ENCODE results near the gene EBF3. TPM values are rescaled to one million over a fixed set of nuclear protein-coding genes. Genes with fewer than 3 reads are reported as not detected.

The EBF3 gene
- total RNA-seq, 4 donors from 2014 or later = 1.4 to 4.2 (median 2.4) TPM

DNA sequence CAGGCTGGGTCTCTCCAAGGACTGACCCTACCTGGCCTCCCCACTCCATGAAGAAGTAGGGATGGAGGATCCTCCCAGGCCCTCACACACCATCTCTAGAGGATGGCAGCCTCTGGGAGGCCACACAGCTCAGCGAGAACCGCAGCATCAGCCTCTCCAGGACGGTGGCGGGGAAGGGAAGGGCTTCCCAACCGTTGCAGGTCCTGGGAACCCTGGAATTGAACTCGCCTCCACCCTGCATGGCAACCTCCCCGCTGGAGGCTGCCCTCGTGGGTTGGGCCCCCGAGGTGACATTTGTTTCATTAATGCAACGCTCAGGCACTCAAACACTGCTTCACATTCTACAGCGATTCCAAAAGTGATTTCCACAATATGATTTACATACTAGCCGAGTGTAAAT lies 58.5 kb downstream of the EBF3 start:
- H3K27me3 ChIP-seq = peaks cover 19% of the 10 kb centered on the region
- TF ChIP-seq POLR2A (IDR thresholded peaks at IDR 0.05) (no peak), CTCF (IDR thresholded peaks at IDR 0.05) (no peak), EP300 (IDR thresholded peaks at IDR 0.05) (no peak), POLR2AphosphoS5 (IDR thresholded peaks at IDR 0.05) (no peak)
- no peak overlapping the region for H3K27ac ChIP-seq
- 85% methylated on average over 12 of the region's 12 CpGs for WGBS
- no peaks in the 10 kb centered on the region for H3K9me3 ChIP-seq
- H3K4me1 ChIP-seq = no peaks in the 10 kb centered on the region
- DNase-seq (ENCODE audit: low spot score in 2 of 2) = no peak
- no peaks in the 10 kb centered on the region for H3K36me3 ChIP-seq
- no peak overlapping the region for H3K4me3 ChIP-seq

GRCh38 chr10:129904323-129904722 lies 59.8 kb downstream of the EBF3 start:
- TF ChIP-seq CTCF (IDR thresholded peaks at IDR 0.05) (no peak), POLR2AphosphoS5 (IDR thresholded peaks at IDR 0.05) (no peak), POLR2A (IDR thresholded peaks at IDR 0.05) (no peak), EP300 (IDR thresholded peaks at IDR 0.05) (no peak)
- no peaks in the 10 kb centered on the region for H3K36me3 ChIP-seq
- H3K4me1 ChIP-seq = no peaks in the 10 kb centered on the region
- H3K4me3 ChIP-seq = no peak overlapping the region
- WGBS = 83% methylated on average over 2 of the region's 2 CpGs
- peaks cover 23% of the 10 kb centered on the region for H3K27me3 ChIP-seq
- no peak for DNase-seq (ENCODE audit: low spot score in 2 of 2)
- H3K27ac ChIP-seq = no peak overlapping the region
- no peaks in the 10 kb centered on the region for H3K9me3 ChIP-seq

DNA sequence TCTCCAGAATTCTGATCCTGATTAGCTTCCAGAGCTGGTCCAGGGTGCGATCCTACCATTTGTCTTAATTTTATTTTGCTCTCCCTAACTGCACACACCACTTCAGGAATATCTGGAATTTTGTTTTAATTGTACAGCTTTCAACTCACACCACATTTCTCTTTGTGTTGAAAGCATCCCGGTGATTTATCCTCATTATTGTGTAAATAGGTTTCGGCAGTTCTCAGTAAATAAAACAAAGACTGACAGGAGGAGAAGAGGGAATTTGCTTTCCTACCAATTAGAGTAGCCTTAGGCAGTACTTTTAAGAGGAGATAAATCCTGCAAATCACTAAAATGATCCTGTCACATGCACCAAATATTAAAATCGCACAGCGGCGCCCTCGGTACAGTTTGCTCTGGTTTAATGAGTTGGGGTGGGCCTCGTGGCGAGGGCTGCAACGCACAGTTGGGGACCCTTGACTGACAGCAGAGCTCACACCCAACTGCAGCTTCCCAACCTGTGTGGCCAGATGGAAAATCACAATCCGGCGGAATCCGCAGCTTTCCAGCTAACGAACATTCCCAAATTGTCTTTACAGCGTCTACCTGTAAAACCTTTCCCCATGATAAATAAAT lies 62.6 kb downstream of the EBF3 start:
- no peak overlapping the region for H3K4me3 ChIP-seq
- no peak for DNase-seq (ENCODE audit: low spot score in 2 of 2)
- H3K9me3 ChIP-seq = no peaks in the 10 kb centered on the region
- TF ChIP-seq POLR2AphosphoS5 (IDR thresholded peaks at IDR 0.05) (no peak), POLR2A (IDR thresholded peaks at IDR 0.05) (no peak), CTCF (IDR thresholded peaks at IDR 0.05) (no peak), EP300 (IDR thresholded peaks at IDR 0.05) (no peak)
- H3K4me1 ChIP-seq = no peaks in the 10 kb centered on the region
- H3K27me3 ChIP-seq = peaks cover 46% of the 10 kb centered on the region
- H3K36me3 ChIP-seq = no peaks in the 10 kb centered on the region
- H3K27ac ChIP-seq = no peak overlapping the region
- 69% methylated on average over 15 of the region's 15 CpGs for WGBS

DNA sequence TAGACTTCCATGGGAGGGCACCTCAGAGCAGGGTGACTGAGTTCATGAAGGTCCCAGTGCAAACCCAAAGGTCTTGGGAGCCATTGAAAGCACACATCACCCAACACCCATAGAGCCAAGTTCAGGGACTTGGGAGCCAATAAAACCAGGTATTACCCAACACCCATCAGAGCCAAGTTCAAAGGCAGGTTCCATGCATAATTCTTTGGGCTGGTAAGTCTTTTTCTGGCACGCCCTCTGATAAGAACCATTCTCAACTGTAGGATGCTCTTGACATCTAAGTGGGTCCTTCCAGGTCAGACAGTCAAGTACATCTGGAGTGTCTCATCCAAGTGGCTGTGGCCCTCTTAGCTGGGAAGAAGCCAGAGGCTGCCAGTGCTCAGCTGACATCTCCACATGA lies 63.2 kb downstream of the EBF3 start:
- H3K4me1 ChIP-seq = no peaks in the 10 kb centered on the region
- DNase-seq (ENCODE audit: low spot score in 2 of 2) = no peak
- H3K27me3 ChIP-seq = peaks cover 46% of the 10 kb centered on the region
- H3K27ac ChIP-seq = no peak overlapping the region
- no peaks in the 10 kb centered on the region for H3K36me3 ChIP-seq
- no peak overlapping the region for H3K4me3 ChIP-seq
- TF ChIP-seq CTCF (IDR thresholded peaks at IDR 0.05) (no peak), EP300 (IDR thresholded peaks at IDR 0.05) (no peak), POLR2AphosphoS5 (IDR thresholded peaks at IDR 0.05) (no peak), POLR2A (IDR thresholded peaks at IDR 0.05) (no peak)
- WGBS = 89% methylated on average over 1 of the region's 1 CpG
- no peaks in the 10 kb centered on the region for H3K9me3 ChIP-seq

GRCh38 chr10:129899276-129900130 lies 64.6 kb downstream of the EBF3 start:
- WGBS = 80% methylated on average over 22 of the region's 22 CpGs
- no peak for DNase-seq (ENCODE audit: low spot score in 2 of 2)
- Histone ChIP-seq H3K27me3 (peaks cover 49% of the 10 kb centered on the region), H3K4me1 (no peaks in the 10 kb centered on the region), H3K36me3 (no peaks in the 10 kb centered on the region), H3K4me3 (no peak overlapping the region), H3K9me3 (no peaks in the 10 kb centered on the region), H3K27ac (no peak overlapping the region)
- TF ChIP-seq EP300 (IDR thresholded peaks at IDR 0.05) (no peak), POLR2A (IDR thresholded peaks at IDR 0.05) (no peak), CTCF (IDR thresholded peaks at IDR 0.05) (no peak), POLR2AphosphoS5 (IDR thresholded peaks at IDR 0.05) (no peak)

All from suprapubic skin (tissue), 4 donors.